ENCODE measurements around the gene DNM3.

GRCh38 chr1:171855381-171855780, 14.1 kb downstream of the DNM3 start:
- TF ChIP-seq CTCF (IDR thresholded peaks at IDR 0.05; ENCODE audit: low read length) (no peak), EZH2 (optimal IDR thresholded peaks at IDR 0.05; ENCODE audit: low read depth, low read length) (no peak)
